ENCODE data around the gene CPNE4. TPM values are rescaled to one million over a fixed set of nuclear protein-coding genes. Genes with fewer than 3 reads are reported as not detected.

The CPNE4 gene
- total and polyA plus RNA-seq, 4 donors = 0.02 to 1.6 (median 0.29) TPM

- Histone ChIP-seq H3K4me1 (ENCODE audit: control insufficient read depth in 5 of 5, insufficient read depth in 5 of 5, low read length in 5 of 5) (no peaks in the 10 kb centered on the region), H3K27me3 (ENCODE audit: control insufficient read depth in 3 of 3, insufficient read depth in 3 of 3, low read length in 2 of 3) (no peaks in the 10 kb centered on the region), H3K9me3 (ENCODE audit: control insufficient read depth in 4 of 4, insufficient read depth in 3 of 4, low read length in 3 of 4) (no peaks in the 10 kb centered on the region), H3K27ac (ENCODE audit: low read depth in 1 of 2, low read length in 1 of 2) (no peak overlapping the region), H3K4me3 (no peak overlapping the region), H3K9ac (ENCODE audit: insufficient read depth in 1 of 2, low read length in 2 of 2) (no peak overlapping the region), H3K36me3 (ENCODE audit: control insufficient read depth in 4 of 4, insufficient read depth in 4 of 4, low read length in 4 of 4) (no peaks in the 10 kb centered on the region)
- ATAC-seq (ENCODE audit: insufficient read depth, low FRiP score) (no peak), DNase-seq (no peak)
- TF ChIP-seq, protein P1, sequence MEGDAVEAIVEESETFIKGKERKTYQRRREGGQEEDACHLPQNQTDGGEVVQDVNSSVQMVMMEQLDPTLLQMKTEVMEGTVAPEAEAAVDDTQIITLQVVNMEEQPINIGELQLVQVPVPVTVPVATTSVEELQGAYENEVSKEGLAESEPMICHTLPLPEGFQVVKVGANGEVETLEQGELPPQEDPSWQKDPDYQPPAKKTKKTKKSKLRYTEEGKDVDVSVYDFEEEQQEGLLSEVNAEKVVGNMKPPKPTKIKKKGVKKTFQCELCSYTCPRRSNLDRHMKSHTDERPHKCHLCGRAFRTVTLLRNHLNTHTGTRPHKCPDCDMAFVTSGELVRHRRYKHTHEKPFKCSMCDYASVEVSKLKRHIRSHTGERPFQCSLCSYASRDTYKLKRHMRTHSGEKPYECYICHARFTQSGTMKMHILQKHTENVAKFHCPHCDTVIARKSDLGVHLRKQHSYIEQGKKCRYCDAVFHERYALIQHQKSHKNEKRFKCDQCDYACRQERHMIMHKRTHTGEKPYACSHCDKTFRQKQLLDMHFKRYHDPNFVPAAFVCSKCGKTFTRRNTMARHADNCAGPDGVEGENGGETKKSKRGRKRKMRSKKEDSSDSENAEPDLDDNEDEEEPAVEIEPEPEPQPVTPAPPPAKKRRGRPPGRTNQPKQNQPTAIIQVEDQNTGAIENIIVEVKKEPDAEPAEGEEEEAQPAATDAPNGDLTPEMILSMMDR (IDR thresholded peaks at IDR 0.05; ENCODE audit: control extremely low read depth, extremely low read depth) = no peak
- whole genome bisulfite sequencing, 2 donors = 98% methylated on average over 1 of the region's 1 CpG
Observed at GRCh38 chr3:131749826-131750225, 285.0 kb downstream of the CPNE4 start.

GRCh38 chr3:131747466-131747865 is 287.3 kb downstream of the CPNE4 start:
- Histone ChIP-seq H3K4me1 (ENCODE audit: control insufficient read depth in 5 of 5, insufficient read depth in 5 of 5, low read length in 5 of 5) (no peaks in the 10 kb centered on the region), H3K27ac (ENCODE audit: low read depth in 1 of 2, low read length in 1 of 2) (no peak overlapping the region), H3K9ac (ENCODE audit: insufficient read depth in 1 of 2, low read length in 2 of 2) (no peak overlapping the region), H3K4me3 (no peak overlapping the region), H3K27me3 (ENCODE audit: control insufficient read depth in 3 of 3, insufficient read depth in 3 of 3, low read length in 2 of 3) (no peaks in the 10 kb centered on the region), H3K36me3 (ENCODE audit: control insufficient read depth in 4 of 4, insufficient read depth in 4 of 4, low read length in 4 of 4) (no peaks in the 10 kb centered on the region), H3K9me3 (ENCODE audit: control insufficient read depth in 4 of 4, insufficient read depth in 3 of 4, low read length in 3 of 4) (no peaks in the 10 kb centered on the region)
- WGBS, 2 donors = 72 to 78% methylated on average over 2 of the region's 2 CpGs
- TF ChIP-seq, protein P1 (IDR thresholded peaks at IDR 0.05; ENCODE audit: control extremely low read depth, extremely low read depth) = no peak
- no peak for DNase-seq
- ATAC-seq (ENCODE audit: insufficient read depth, low FRiP score) = no peak

DNA sequence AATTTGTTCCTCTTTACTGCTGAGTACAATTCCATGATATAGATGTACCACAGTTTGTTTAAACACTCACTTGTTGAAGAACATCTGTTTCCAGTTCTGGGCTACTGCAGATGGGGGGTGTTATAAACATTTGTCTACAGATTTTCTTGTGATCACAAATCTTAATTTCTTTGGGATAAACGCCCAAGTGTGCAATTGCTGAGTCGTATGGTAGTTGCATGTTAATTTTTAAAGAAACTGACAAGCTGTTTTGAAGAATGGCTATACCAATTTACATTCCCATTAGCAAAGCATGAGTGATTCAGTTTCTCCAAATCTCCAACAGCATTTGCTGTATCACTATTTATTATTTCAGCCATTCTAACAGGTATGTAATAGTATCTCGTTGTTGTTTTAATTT is 290.0 kb downstream of the CPNE4 start:
- no peak for ATAC-seq (ENCODE audit: insufficient read depth, low FRiP score)
- WGBS, 2 donors = 60 to 68% methylated on average over 3 of the region's 3 CpGs
- TF ChIP-seq, protein P1 (IDR thresholded peaks at IDR 0.05; ENCODE audit: control extremely low read depth, extremely low read depth) = no peak

GRCh38 chr3:131743126-131743525 is 291.7 kb downstream of the CPNE4 start:
- DNase-seq = no peak
- TF ChIP-seq, protein P1 (IDR thresholded peaks at IDR 0.05; ENCODE audit: control extremely low read depth, extremely low read depth) = no peak
- Histone ChIP-seq H3K27me3 (ENCODE audit: control insufficient read depth in 3 of 3, insufficient read depth in 3 of 3, low read length in 2 of 3) (no peaks in the 10 kb centered on the region), H3K9me3 (ENCODE audit: control insufficient read depth in 4 of 4, insufficient read depth in 3 of 4, low read length in 3 of 4) (peaks cover 0 to 2% (median 0%) of the 10 kb centered on the region in 4 donors), H3K4me1 (ENCODE audit: control insufficient read depth in 5 of 5, insufficient read depth in 5 of 5, low read length in 5 of 5) (peaks cover 0 to 4% (median 0%) of the 10 kb centered on the region in 5 donors), H3K9ac (ENCODE audit: insufficient read depth in 1 of 2, low read length in 2 of 2) (no peak overlapping the region), H3K4me3 (no peak overlapping the region), H3K36me3 (ENCODE audit: control insufficient read depth in 4 of 4, insufficient read depth in 4 of 4, low read length in 4 of 4) (no peaks in the 10 kb centered on the region), H3K27ac (ENCODE audit: low read depth in 1 of 2, low read length in 1 of 2) (no peak overlapping the region)
- no peak for ATAC-seq (ENCODE audit: insufficient read depth, low FRiP score)

More for the DNA sequence above, 290.0 kb downstream of the CPNE4 start:
- Histone ChIP-seq H3K27me3 (ENCODE audit: control insufficient read depth in 3 of 3, insufficient read depth in 3 of 3, low read length in 2 of 3) (no peaks in the 10 kb centered on the region), H3K27ac (ENCODE audit: low read depth in 1 of 2, low read length in 1 of 2) (no peak overlapping the region), H3K36me3 (ENCODE audit: control insufficient read depth in 4 of 4, insufficient read depth in 4 of 4, low read length in 4 of 4) (no peaks in the 10 kb centered on the region), H3K9ac (ENCODE audit: insufficient read depth in 1 of 2, low read length in 2 of 2) (no peak overlapping the region), H3K4me3 (no peak overlapping the region), H3K9me3 (ENCODE audit: control insufficient read depth in 4 of 4, insufficient read depth in 3 of 4, low read length in 3 of 4) (no peaks in the 10 kb centered on the region), H3K4me1 (ENCODE audit: control insufficient read depth in 5 of 5, insufficient read depth in 5 of 5, low read length in 5 of 5) (no peaks in the 10 kb centered on the region)
- DNase-seq = no peak

Measured in lung (tissue), 12 donors.